Fibroblast of pulmonary artery (primary cell): ENCODE data around the gene AFF4.

Experiments
- DNase-seq: peaks from one replicate; pipeline ENCODE4 v3.0.0-alpha.2; 2010; ENCODE audit warnings: low read depth
- H3K4me3 ChIP-seq: replicated peaks from 2 replicates; pipeline ENCODE4 v1.5.1; 2011; ENCODE audit warnings: low read depth, mild to moderate bottlenecking, control low read depth, low read length, moderate library complexity
- CTCF ChIP-seq: IDR thresholded peaks from 2 replicates; pipeline ENCODE4 v1.5.1; 2011; ENCODE audit warnings: mild to moderate bottlenecking, control low read depth, low read length, inconsistent platforms; ENCODE audit errors: missing control alignments

AFF4 gene

GRCh38 chr5:132873930-132874271, 89.5 kb downstream of the AFF4 start:
- no peak for DNase-seq
- H3K4me3 ChIP-seq, result no peak overlapping the region
- TF ChIP-seq CTCF, result no peak

GRCh38 chr5:132873119-132873929, 90.1 kb downstream of the AFF4 start, which contains the start of gene LEAP2:
TSS of gene LEAP2 (plus strand) at chr5:132873668. CDS start at chr5:132873695, 27 bp downstream.
- no peak for TF ChIP-seq CTCF
- H3K4me3 ChIP-seq, result no peak within 1 kb of the TSS
- peak; percentile 24 for DNase-seq

GRCh38 chr5:132872788-132873118, 90.7 kb downstream of the AFF4 start:
- TF ChIP-seq CTCF, result no peak
- no peak for DNase-seq
- no peak overlapping the region for H3K4me3 ChIP-seq

GRCh38 chr5:132871459-132872284, 91.8 kb downstream of the AFF4 start:
- no peak for DNase-seq
- TF ChIP-seq CTCF, result no peak
- H3K4me3 ChIP-seq, result no peak overlapping the region

GRCh38 chr5:132870801-132871200, 92.6 kb downstream of the AFF4 start:
- no peak for TF ChIP-seq CTCF

GRCh38 chr5:132868754-132869153, 94.7 kb downstream of the AFF4 start:
- no peak for TF ChIP-seq CTCF
- no peak for DNase-seq
- no peak overlapping the region for H3K4me3 ChIP-seq

More at GRCh38 chr5:132870801-132871200, 92.6 kb downstream of the AFF4 start:
- no peak for DNase-seq
- no peak overlapping the region for H3K4me3 ChIP-seq

- peak overlapping the region; percentile 88 for H3K4me3 ChIP-seq
- no peak for TF ChIP-seq CTCF
- DNase-seq, result no peak
Measured at GRCh38 chr5:132867046-132867451, 96.4 kb downstream of the AFF4 start.
